Measurements from ENCODE around the gene BCAR3.
A peak's percentile ranks its signal among the peaks of the same experiment; 100 is the strongest.

BCAR3 gene

DNA sequence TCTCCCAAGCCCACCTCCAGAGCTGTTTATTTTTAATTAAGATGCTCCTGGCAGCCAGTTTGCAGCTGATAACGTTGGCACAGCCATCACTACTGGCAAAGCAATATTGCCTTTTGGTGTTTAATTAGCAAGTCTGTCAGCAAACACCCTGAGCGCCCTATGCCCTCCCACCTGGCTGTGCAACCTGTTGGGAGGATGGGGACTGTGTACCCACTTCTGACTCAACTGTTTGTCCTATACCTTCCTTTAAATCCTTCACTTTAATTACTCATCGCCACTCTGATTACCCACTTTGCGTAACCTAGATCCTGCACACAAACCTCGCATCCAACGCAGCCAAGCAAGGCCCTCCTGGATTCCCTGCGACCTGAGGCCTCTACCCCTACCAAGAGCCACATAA lies 67.1 kb downstream of the BCAR3 start:
- DNase-seq = peak; percentile 88

DNA sequence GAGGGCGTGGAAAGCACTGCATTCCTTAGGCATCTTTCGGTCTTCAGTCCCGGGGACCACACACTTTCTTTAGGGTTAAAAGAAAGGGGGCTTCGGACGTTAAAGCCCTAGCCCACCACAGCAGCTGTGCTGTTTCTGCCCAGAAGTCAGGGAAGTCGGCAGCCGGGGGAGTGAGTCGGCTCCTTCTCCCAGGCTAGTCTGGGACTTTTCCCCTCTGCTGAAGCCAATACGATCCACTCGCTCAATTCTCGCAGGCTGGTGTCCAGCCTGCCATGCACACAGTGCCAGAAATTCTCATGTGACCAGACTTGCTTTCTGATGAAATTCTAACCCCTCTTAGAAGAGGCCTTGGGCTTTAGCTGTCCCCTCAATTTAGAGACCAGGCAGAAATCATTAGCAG lies 67.7 kb downstream of the BCAR3 start:
- DNase-seq = peak; percentile 45

DNA sequence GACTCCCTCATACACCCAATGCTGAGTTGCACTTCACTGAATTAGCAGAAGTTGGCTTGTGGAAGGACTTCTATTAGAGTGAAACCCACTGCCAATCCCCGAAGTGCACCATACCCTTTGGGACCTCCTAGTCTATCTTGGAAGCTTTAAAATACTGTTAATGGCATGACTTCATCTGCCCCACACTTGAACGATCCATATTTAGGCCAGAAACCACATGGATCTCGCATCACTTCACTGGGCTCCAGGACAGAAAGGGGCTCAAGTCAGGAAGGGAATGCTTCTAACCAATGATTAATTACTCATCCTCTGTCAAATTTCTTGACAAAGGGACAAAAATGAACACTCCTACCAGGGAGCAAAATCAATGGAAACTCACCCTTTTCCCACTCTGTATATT lies 69.1 kb downstream of the BCAR3 start:
- no peak for DNase-seq

- peak; percentile 9 for DNase-seq
Observed at GRCh38 chr1:93611668-93612067, 70.0 kb downstream of the BCAR3 start.

DNA sequence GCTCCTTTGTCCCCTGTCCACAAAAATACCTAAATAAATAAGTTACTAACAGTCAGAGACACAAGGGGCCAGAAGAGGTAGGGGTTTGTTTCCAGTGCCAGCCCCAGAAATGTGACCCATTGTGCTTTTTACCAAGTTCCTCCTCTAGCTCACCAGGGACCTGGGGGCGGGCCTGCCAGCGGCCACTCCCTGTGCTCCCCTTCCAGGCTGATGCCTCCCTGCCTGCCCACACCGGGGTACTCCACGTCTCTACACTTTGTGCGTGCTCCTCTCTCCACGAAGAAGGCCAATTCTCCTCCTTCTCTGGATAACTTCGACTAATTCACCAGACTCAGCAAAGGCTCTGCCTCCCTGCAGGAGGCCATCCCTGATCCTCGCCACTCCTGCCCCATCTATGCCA lies 72.1 kb downstream of the BCAR3 start:
- DNase-seq = no peak

DNA sequence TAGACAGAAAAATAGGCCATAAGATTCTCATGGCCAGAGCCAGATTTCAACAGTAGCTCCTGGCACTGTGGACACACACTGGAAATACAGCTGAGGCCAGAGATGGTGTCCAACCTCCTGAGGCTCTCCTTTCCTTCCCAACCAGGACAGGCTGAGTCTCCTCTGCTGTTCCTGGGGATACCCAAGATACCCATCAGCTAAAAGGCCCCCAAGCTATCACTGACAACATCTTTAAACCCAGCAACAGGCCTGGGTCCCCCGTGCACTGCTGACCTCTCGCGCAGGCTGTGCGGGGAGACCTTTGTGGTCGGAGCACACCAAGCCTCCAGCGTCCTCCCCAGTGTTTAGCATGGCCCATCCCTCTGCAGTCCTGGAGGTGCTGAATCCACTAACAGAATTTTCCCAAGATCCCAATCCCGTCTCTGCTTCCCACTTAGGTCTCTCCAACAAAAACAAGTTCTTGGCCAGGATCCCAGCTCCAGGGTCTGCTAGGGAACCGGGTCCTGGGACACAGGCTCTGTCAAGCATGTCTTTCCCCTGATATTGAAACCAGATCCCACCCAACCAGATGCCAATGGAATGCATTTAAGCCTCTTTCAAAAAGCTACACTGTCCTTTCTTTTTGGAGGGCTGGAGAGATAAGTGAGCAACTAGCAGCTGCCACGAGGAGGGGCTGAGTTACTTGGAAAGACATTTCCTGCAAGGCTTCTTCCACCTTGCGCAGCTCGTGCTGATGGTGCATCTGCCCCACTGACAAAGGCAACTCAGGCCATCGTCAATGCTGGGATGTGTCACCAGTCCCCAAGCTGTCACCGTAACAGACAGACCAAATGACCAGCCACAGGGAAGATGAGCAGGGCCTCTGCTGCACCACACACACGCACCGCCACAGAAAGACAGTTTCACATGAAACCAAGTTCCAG lies 73.2 kb downstream of the BCAR3 start:
- no peak for DNase-seq

DNA sequence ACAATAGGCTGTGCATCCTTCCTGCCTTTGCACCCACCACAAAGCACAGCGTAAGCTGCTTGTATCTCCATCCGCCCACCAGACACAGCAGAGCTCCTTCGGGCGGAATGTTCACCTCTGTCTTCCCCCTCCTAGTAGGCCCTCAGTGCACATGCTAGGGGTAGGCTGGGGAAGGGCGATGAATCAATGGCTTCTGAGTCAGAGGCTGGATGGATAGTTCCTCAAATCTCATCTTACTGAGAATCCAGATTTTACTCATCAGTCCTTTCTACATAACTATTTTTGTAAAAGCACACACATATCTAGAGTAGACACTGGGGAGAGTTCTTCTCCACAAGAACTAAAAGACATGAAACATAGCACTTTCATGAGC lies 73.8 kb downstream of the BCAR3 start:
- no peak for DNase-seq

DNA sequence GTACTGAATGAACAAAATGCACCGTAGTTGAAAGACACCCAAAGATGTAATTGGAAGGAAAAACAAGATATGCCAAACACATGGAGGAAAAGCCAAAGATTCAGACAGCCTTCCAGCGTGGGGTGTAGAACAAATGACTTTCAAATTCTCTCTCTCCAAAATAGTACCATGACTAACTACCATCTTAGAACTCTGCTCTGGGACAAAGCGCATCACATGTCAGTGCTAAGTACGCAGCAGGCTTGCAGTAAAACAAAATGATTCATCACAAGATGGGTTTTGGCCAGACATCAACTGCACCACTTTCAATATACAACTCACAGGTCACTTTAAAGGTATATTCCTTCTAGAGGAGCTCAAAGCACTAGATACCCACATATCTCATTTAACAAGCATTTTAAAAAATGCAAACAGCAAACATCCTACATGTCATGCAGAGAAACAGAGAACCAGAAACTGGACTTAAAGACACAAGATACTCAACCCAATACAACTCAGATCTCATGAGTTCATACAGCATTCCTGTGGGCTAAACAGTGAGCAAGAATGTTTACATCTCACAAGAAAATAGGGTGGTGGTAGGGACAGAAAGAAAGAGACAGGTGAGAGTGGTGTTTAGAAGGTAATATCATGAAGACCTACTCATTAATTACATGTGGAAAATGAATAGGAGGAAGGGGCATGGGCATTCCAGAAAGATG lies 75.7 kb downstream of the BCAR3 start:
- DNase-seq = no peak

DNA sequence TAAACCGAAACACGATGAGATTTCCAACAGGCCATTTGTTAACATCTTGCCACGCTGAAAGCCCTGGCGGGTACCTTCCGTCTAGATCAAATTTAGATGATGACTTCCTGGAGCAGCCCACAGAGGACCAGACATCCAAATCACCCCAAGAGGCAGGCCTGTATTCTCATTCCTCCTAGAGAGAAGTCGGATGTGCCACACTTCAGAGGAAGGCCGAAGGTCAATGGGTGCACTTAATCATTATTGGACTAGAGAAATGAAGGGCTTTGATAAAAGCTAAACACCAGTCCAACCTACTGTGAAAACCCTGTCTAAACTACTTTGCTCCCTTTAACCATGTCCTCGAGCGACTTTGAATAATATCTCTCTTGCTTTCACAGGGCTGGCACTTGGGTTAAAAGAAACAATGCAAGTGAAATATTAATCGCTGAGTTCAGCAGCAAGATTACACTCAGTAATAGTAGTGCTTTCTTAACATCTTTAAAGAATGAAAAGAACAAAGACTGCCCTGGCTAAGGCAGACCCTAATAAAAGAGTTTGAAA lies 76.5 kb downstream of the BCAR3 start:
- DNase-seq = no peak

DNA sequence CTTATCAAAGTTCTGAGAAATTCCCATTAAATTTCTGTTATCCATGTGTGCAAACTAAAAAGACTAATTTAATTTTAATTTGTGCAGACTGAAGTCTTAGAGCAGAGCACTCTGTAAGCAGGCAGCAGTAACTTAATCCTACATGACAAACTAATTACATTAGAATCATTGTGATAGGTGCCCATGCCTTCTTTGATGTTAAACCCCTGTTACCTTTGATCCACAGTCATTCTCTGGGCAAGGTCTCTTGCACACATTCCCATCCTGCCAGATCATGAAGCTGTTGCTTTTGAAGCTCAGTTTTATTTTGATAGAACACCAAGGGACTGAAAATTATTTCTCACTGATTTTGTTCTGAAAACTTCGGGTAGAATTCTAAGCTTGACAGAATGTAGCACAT lies 77.2 kb downstream of the BCAR3 start:
- no peak for DNase-seq

DNA sequence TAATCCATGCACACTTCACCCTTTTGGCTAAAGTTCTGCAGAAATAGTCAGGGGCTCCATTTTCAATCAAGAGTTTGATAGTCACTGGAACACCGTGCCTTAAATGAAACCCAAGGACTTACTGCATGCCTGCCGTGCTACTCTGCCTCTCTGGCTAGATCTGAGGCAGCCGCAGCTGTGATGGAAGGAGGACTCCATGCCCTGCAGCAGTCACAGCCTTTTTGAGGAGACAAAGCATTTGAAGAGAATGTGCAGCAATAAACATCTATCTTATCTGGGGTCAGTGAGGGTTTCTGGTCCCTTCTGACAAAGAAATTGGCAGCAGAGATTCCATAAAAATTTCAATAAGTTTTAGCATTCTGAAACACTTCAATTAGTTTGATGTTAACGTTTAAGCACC lies 78.0 kb downstream of the BCAR3 start:
- no peak for DNase-seq

DNA sequence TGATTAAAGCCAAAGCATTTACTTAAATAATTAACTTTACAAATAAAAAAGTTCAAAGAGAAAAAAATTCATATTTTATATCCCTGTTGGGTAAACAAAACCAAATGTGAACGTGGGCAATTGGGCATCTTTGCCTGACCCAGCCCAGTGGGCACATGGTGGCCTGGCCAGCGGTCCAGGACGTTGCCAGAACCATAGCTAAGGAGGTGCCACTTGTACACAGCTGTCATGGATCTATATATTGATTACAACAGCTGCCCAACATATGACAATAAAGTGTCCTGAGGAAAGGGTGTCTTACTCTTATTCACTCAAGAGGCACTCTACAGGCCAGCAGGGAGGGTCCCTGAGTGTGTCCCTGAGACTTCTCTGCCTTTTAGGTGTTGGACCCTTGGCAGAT lies 78.5 kb downstream of the BCAR3 start:
- no peak for DNase-seq

- no peak for DNase-seq
Observed at GRCh38 chr1:93602101-93602500, 79.5 kb downstream of the BCAR3 start.

- DNase-seq = no peak
Observed at GRCh38 chr1:93601686-93602085, 80.0 kb downstream of the BCAR3 start.

- DNase-seq = no peak
Observed at GRCh38 chr1:93600663-93601062, 81.0 kb downstream of the BCAR3 start.

DNA sequence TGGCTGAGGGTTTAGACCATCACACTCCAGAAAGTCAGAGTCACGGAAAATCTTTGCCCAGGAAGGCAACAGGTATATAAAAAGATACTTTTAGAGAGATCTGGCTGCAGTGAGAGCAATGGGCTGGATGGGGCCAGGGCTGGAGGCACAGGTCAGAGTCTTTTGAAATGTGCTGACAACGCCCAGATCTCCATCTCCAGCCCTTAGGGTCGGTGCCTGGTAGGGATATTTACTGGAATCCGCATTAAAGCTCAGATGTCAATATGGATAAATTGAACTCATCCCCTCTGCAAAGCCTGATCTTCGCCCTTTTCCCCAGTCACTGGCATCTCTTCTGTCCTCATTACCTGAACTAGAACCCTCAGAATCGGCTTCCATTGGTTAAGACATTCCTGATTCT lies 82.2 kb downstream of the BCAR3 start:
- no peak for DNase-seq

DNA sequence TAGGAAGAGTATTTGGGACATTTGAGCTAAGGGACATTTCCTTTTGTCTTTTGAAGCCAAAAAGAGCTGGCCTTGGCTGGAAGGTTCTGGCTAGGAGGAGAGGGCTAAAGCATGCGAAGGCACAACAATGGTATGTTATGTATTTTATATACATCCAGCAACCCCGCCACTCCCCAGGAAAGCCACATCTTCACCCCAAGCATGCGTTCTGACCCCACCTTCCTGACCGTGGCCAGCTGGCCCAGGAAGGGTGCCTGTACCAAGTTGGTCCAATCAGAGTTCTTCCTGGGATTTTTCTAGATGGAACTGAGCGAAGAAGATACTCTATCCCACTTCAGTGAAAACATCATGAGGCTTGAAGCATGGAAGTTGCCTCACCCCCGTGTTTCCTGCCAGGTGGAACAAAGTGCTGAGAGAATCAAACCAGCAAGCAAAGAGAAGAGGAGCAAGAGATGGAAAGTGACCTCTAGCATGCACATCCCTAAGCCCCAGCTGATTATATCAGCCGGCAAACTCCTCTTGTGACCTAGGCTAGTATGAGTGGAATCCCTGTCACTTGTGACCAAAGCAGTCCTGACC lies 82.7 kb downstream of the BCAR3 start:
- DNase-seq = no peak

DNA sequence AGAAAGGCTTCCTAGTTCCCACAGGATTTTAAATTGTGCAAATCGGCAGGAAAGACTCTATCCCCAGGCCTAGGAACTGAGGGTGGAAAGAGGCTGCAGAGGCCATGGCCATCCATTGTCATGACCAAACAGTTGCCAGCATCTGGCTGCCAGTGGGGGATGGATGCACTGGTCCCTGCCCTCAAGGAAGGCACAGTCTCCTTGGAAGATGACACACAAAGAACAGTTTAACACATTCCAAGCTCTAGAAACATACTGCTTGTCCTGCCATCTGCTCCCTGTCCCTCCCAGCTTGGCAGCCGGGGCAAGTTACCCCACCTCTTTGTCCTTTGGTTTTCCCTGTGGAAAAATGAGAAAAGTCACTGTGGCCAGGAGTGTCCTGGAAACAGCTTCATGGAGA lies 83.2 kb downstream of the BCAR3 start:
- no peak for DNase-seq

GRCh38 chr1:93597709-93598108 lies 83.9 kb downstream of the BCAR3 start:
- DNase-seq = peak; percentile 26

GRCh38 chr1:93596329-93597089 lies 85.1 kb downstream of the BCAR3 start:
- DNase-seq = no peak

DNA sequence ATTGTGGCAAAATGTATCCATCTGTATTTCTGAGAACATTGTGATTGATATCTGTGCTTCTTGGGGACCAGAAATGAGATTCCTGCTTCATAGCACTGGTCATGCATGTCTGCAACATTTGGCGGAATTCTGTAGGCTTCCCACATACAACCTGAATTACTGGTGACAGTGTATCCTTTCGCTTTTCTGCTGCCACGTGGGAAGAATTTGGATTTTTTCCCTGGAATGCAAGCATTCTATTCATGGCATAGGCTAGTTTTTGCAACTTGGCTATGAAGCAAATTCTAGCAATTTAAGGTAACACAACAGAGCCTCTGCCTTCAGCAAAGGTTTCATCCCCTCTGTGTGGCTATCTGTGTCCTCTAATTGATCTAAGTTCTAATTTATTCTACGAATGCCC lies 85.9 kb downstream of the BCAR3 start:
- DNase-seq = no peak

- DNase-seq = peak; percentile 14
Observed at GRCh38 chr1:93595266-93595665, 86.4 kb downstream of the BCAR3 start.

- no peak for DNase-seq
Observed at GRCh38 chr1:93594603-93594880, 87.1 kb downstream of the BCAR3 start.

All from NCI-H69 (cell line).